Loucy (cell line): Measurements from ENCODE around the gene EDN3.
"Not testable (repeated sequence)": the region's sequence is repeated elsewhere in the genome, so short reads cannot be mapped to it uniquely, and the experiment has no call there.

Source experiments
- H2AFZ ChIP-seq: fragments of 200-600 bp; sonication (generic); 2 replicates; pipeline ENCODE4 v1.6.0; 2016; ENCODE audit warnings: antibody characterized with exemption, mild to moderate bottlenecking, low read length, moderate library complexity
- H3F3A ChIP-seq: fragments of 200-600 bp; 2 replicates; pipeline ENCODE4 v1.6.0; 2016; ENCODE audit warnings: antibody characterized with exemption, low read depth, mild to moderate bottlenecking
- H3K27me3 ChIP-seq: fragments of 200-600 bp; sonication (generic); 2 replicates; pipeline ENCODE4 v1.6.1; 2014; ENCODE audit warnings: low read length, mild to moderate bottlenecking; ENCODE audit not compliant: insufficient read depth, poor library complexity, severe bottlenecking
- H3K36me3 ChIP-seq: fragments of 200-600 bp; sonication (generic); 2 replicates; pipeline ENCODE4 v1.6.1; 2016; ENCODE audit warnings: low read length; ENCODE audit not compliant: insufficient read depth
- H3K4me1 ChIP-seq: fragments of 200-600 bp; sonication (generic); 2 replicates; pipeline ENCODE4 v1.5.1; 2014; ENCODE audit warnings: low read length, mild to moderate bottlenecking; ENCODE audit not compliant: insufficient read depth, poor library complexity, severe bottlenecking
- H3K4me2 ChIP-seq: fragments of 200-600 bp; sonication (generic); 2 replicates; pipeline ENCODE4 v1.6.0; 2014; ENCODE audit warnings: antibody characterized with exemption, low read length, low read depth, mild to moderate bottlenecking; ENCODE audit not compliant: poor library complexity, severe bottlenecking
- H3K4me3 ChIP-seq: fragments of 200-600 bp; sonication (generic); 2 replicates; pipeline ENCODE4 v1.5.1; 2014; ENCODE audit warnings: low read length, mild to moderate bottlenecking, mixed read lengths; ENCODE audit not compliant: poor library complexity, severe bottlenecking
- H3K79me2 ChIP-seq: fragments of 200-600 bp; sonication (generic); 2 replicates; pipeline ENCODE4 v1.6.1; 2014; ENCODE audit warnings: low read length; ENCODE audit not compliant: insufficient read depth
- H3K9ac ChIP-seq: fragments of 200-600 bp; sonication (generic); 2 replicates; pipeline ENCODE4 v1.6.0; 2014; ENCODE audit warnings: mild to moderate bottlenecking, low read depth, low read length, moderate library complexity; ENCODE audit not compliant: poor library complexity, severe bottlenecking
- H3K9me2 ChIP-seq: fragments of 200-600 bp; sonication (generic); replicated peaks from 2 replicates; pipeline ENCODE4 v1.6.1; 2016; ENCODE audit warnings: low read depth, low read length, mixed read lengths
- H3K9me3 ChIP-seq: fragments of 200-600 bp; sonication (generic); 2 replicates; pipeline ENCODE4 v1.6.1; 2014; ENCODE audit warnings: mild to moderate bottlenecking, antibody characterized with exemption, low read length, low read depth; ENCODE audit not compliant: insufficient read depth
- H4K20me1 ChIP-seq: fragments of 200-600 bp; sonication (generic); 2 replicates; pipeline ENCODE4 v1.6.0; 2014; ENCODE audit warnings: antibody characterized with exemption, low read length, mild to moderate bottlenecking; ENCODE audit not compliant: insufficient read depth, poor library complexity, severe bottlenecking
- EZH2phosphoT487 ChIP-seq: fragments of 200-600 bp; IDR thresholded peaks from 2 replicates; pipeline ENCODE4 v1.6.1; 2018; ENCODE audit warnings: antibody characterized with exemption, mild to moderate bottlenecking, moderate library complexity, borderline replicate concordance
- TF ChIP-seq, protein P1 (sequence below): fragments of 200-600 bp; sonication (generic); conservative IDR thresholded peaks from 2 replicates; pipeline ENCODE4 v1.5.1; 2014; ENCODE audit warnings: mild to moderate bottlenecking, antibody characterized with exemption, low read length

Gene EDN3

DNA sequence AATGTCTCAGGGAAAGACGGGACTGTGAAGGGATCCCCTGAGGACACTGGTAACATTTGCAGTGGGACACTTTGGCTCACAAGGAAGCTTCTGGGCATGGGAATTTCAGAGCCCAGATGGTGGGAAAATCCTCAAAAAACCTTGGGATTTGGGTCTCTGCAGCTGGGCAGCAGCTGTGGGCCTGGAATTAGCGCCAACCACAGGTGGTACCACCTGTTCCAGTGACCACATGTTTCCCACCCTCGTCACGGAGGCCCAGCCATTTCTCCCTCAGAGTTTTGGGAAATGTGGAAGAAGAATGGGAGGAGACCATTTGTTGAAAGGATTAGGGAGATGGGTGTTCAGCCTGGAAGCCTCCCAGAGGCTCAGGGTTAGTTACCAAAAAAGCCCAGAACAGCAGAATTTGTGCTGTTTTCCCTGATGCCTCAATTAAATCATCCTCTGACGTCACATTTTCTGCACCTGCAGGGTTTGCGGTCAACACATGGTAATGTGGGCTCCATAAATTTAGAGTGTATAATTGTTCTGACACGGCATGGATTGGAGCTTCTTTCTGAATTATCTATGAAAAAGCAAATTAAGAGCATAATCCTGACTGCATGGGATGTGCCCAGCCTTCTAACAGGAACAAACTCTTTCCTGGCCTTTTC lies 34.4 kb downstream of the EDN3 start:
- Histone ChIP-seq H3K9me3 (no peaks in the 10 kb centered on the region), H3K9ac (no peak overlapping the region), H3K4me2 (no peak overlapping the region), H3K27me3 (no peaks in the 10 kb centered on the region), H3K36me3 (no peaks in the 10 kb centered on the region), H3K79me2 (no peaks in the 10 kb centered on the region), H3K4me1 (no peaks in the 10 kb centered on the region), H3K9me2 (no peaks in the 10 kb centered on the region), H3F3A (no peaks in the 10 kb centered on the region), H3K4me3 (no peak overlapping the region), H2AFZ (no peak overlapping the region), H4K20me1 (no peaks in the 10 kb centered on the region)
- TF ChIP-seq, protein P1, sequence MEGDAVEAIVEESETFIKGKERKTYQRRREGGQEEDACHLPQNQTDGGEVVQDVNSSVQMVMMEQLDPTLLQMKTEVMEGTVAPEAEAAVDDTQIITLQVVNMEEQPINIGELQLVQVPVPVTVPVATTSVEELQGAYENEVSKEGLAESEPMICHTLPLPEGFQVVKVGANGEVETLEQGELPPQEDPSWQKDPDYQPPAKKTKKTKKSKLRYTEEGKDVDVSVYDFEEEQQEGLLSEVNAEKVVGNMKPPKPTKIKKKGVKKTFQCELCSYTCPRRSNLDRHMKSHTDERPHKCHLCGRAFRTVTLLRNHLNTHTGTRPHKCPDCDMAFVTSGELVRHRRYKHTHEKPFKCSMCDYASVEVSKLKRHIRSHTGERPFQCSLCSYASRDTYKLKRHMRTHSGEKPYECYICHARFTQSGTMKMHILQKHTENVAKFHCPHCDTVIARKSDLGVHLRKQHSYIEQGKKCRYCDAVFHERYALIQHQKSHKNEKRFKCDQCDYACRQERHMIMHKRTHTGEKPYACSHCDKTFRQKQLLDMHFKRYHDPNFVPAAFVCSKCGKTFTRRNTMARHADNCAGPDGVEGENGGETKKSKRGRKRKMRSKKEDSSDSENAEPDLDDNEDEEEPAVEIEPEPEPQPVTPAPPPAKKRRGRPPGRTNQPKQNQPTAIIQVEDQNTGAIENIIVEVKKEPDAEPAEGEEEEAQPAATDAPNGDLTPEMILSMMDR = no peak
- TF ChIP-seq EZH2phosphoT487 = no peak

DNA sequence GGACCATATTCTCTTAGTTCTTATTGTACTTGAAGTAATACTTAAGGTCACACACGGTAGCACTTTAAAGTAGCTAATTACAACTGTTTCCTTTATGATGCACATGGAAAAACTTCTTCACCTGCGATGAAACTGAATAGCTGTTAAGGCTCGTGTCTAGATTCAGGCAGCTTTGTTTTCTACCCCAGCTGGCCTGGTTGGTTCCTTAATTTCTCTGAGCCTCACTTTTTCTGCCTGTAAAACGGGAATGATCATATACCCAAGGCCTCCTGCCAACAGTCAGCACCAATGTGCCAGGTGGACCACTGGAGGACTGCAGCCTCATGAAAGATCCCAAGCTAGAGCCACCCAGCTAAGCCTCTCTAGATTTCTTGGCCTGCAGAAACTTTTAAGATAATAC lies 35.0 kb downstream of the EDN3 start:
- no peaks in the 10 kb centered on the region for H3K79me2 ChIP-seq
- no peaks in the 10 kb centered on the region for H3K27me3 ChIP-seq
- H3F3A ChIP-seq = no peaks in the 10 kb centered on the region
- H3K9me3 ChIP-seq = no peaks in the 10 kb centered on the region
- H2AFZ ChIP-seq = no peak overlapping the region
- H3K9me2 ChIP-seq = no peaks in the 10 kb centered on the region
- H3K36me3 ChIP-seq = no peaks in the 10 kb centered on the region
- H4K20me1 ChIP-seq = no peaks in the 10 kb centered on the region
- H3K4me1 ChIP-seq = no peaks in the 10 kb centered on the region
- no peak overlapping the region for H3K4me2 ChIP-seq
- no peak for TF ChIP-seq EZH2phosphoT487
- TF ChIP-seq, protein P1 = no peak
- no peak overlapping the region for H3K9ac ChIP-seq
- H3K4me3 ChIP-seq = no peak overlapping the region

DNA sequence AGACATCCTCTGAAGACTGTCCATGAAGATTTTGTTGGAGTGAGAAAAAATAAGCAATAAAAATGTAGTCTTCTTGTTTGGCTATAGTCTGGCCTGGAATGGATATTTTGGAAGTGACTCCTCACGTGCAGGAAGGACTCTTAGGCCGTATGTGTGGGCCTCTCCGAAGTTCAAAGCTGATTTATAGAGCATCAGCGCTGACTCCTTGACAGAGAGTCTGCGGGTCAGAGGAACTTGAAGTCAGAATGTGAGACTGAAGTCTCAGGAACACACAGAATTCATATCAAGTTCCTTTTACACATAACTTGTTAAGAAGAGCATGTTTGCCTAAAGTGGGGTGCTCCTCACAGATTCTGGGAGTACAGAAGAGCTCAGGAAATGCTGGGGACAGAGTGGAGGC lies 36.1 kb downstream of the EDN3 start:
- no peak for TF ChIP-seq EZH2phosphoT487
- TF ChIP-seq, protein P1 = no peak
- Histone ChIP-seq H3K9me2 (no peaks in the 10 kb centered on the region), H2AFZ (no peak overlapping the region), H3K4me1 (no peaks in the 10 kb centered on the region), H3K36me3 (no peaks in the 10 kb centered on the region), H3K4me3 (no peak overlapping the region), H4K20me1 (no peaks in the 10 kb centered on the region), H3K79me2 (no peaks in the 10 kb centered on the region), H3F3A (no peaks in the 10 kb centered on the region), H3K9ac (no peak overlapping the region), H3K27me3 (no peaks in the 10 kb centered on the region), H3K9me3 (no peaks in the 10 kb centered on the region), H3K4me2 (no peak overlapping the region)

DNA sequence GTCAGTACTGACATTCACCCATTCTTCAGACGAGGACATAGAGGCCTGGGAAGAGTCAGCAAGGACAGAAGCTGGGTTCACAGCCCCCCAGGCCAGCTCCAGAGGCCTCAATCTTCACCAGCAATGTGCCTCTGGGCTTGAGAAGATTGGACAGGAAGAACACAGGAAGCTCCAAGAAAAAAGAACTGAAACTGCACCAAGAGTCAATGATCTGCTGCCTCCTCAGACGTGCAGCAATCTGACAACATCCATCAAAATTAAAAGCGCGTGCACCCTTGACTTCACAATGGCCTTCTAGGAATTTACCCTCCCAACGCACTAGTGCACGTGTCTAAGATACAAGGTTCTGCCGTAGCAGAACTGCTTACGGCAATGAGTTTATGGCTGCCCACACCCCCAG lies 38.0 kb downstream of the EDN3 start:
- not testable (repeated sequence) for H3F3A ChIP-seq, H3K27me3 ChIP-seq, H3K79me2 ChIP-seq, H2AFZ ChIP-seq, H3K36me3 ChIP-seq, H3K4me1 ChIP-seq, H3K9ac ChIP-seq, H3K4me3 ChIP-seq, H4K20me1 ChIP-seq, H3K9me2 ChIP-seq, H3K9me3 ChIP-seq, H3K4me2 ChIP-seq
